ELF-1 (cell line): ENCODE data around the gene TBC1D3I.
"Not testable (repeated sequence)": the region's sequence is repeated elsewhere in the genome, so short reads cannot be mapped to it uniquely, and the experiment has no call there.

Source experiments
- DNase-seq: peaks from one replicate; pipeline ENCODE4 v3.0.0-alpha.2; 2016; ENCODE audit warnings: low read depth, low spot score

Gene TBC1D3I

GRCh38 chr17:36206486-36206821, 57.9 kb downstream of the TBC1D3I start:
- not testable (repeated sequence) for DNase-seq

GRCh38 chr17:36205637-36206485, 58.5 kb downstream of the TBC1D3I start:
- no peak for DNase-seq

DNA sequence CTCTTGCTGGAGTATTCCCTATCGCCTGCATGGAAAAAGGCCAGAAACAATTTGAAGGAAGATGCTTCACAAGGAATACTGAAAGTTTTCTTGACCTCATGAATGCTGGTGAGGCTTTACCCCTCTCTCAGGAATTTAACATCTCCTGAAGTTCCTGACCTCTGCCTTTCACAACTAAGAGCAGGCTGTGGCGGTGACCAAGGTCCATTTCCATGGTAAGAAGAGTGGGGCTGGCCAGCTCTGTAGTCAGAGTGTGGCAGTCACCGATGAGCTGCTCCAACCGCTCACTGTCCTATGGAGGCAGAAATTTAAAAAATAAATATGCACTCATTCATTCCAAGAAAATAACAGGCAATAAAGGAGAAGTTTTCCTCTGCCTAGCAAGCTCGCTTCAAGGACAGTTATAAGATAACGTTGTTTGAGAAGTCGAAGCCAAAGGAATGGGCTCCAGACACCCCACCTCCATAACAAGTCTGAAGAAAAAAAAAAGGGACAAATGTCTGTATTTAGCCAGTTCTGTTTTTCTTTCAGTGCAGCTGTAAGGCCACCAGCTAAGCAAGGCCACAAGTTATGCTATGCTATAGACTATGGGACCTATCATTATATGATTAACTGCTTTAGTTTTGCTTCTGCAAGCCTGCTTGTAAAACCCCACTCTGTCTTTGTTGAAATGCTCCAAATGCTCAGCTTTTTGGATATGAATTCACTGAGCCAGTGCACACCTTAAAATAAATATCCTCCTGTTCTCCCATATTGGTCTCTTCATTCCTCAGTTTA, 59.5 kb downstream of the TBC1D3I start:
- DNase-seq, result no peak
